Stimulated activated CD4-positive, alpha-beta T cell treated with anti-CD3 and anti-CD28 coated beads, Interleukin-1b, Interleukin-23, amount 100 ng/mL, for 24 hours (primary cell): ENCODE data around the gene OR11H1.
"Not testable (repeated sequence)": the region's sequence is repeated elsewhere in the genome, so short reads cannot be mapped to it uniquely, and the experiment has no call there.

ENCODE experiments used
- DNase-seq, 4 experiments: peaks; one replicate each; pipeline ENCODE4 v3.0.0-alpha.2; 2020; ENCODE audit warnings: low read depth in 4 of 4, low spot score in 1 of 4

OR11H1 gene

GRCh38 chr22:15527892-15528291 lies at the start of gene OR11H1:
OR11H1 (plus strand) TSS chr22:15528192; CDS start chr22:15528192, 0 bp downstream.
- DNase-seq = not testable (repeated sequence)

GRCh38 chr22:15509967-15510366 lies 18.0 kb upstream of the OR11H1 start:
- not testable (repeated sequence) for DNase-seq

- DNase-seq = not testable (repeated sequence)
Observed at GRCh38 chr22:15515896-15516295, 12.1 kb upstream of the OR11H1 start.

- not testable (repeated sequence) for DNase-seq
Observed at GRCh38 chr22:15553767-15554166, 25.8 kb downstream of the OR11H1 start.

- not testable (repeated sequence) for DNase-seq
Observed at GRCh38 chr22:15563461-15563860, 35.5 kb downstream of the OR11H1 start.

GRCh38 chr22:15565063-15565462 lies 37.1 kb downstream of the OR11H1 start:
- not testable (repeated sequence) for DNase-seq
